GM12891 (cell line): ENCODE results near the gene CFL1.
A peak's percentile ranks its signal among the peaks of the same experiment; 100 is the strongest.

Source experiments
- DNase-seq: peaks from one replicate; pipeline ENCODE4 v3.0.0; 2011; ENCODE audit warnings: low spot score; ENCODE audit not compliant: insufficient read length
- FAIRE-seq: peaks from 2 replicates; lab custom pipeline; 2011; peaks lifted over from hg19 to GRCh38; lab: Jason Lieb, UNC
- PAX5 ChIP-seq: IDR thresholded peaks from 2 replicates; pipeline ENCODE4 v1.6.1; 2011; ENCODE audit warnings: low read length, moderate library complexity, mild to moderate bottlenecking; ENCODE audit not compliant: insufficient read depth, severe bottlenecking
- POLR2A ChIP-seq: IDR thresholded peaks from 2 replicates; pipeline ENCODE4 v1.6.1; 2011; ENCODE audit warnings: low read depth, low read length, control low read depth
- POLR2AphosphoS5 ChIP-seq: IDR thresholded peaks from 2 replicates; pipeline ENCODE4 v1.6.1; 2011; ENCODE audit warnings: low read depth, low read length, control low read depth
- POU2F2 ChIP-seq: IDR thresholded peaks from 2 replicates; pipeline ENCODE4 v1.6.1; 2011; ENCODE audit warnings: low read depth, mild to moderate bottlenecking, control low read depth, low read length, moderate library complexity
- SPI1 ChIP-seq: IDR thresholded peaks from 2 replicates; pipeline ENCODE4 v1.6.1; 2011; ENCODE audit warnings: low read depth, low read length, control low read depth
- TAF1 ChIP-seq: IDR thresholded peaks from 2 replicates; pipeline ENCODE4 v1.6.1; 2011; ENCODE audit warnings: low read depth, low read length, control low read depth

Gene CFL1

DNA sequence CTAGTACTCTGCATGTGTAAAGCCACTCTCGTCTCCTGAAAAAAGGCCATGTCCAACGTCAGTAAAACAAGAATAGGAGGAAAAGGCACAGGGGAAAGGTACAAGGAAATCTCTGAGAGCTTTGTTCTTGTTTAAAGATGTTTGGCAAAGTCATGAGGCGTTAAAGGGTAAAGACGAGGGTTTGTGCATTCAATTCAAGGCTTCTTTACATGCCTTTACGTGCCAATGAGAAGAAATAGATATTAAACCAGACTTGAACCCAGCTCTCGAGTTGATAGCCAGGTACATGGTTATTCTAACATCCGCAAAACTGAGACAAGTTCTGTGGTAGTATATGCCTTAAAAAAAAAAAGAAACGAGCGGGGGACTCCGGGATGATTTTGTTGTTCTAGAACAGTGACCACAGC, 704 bp upstream of the CFL1 start:
- DNase-seq (no peak), FAIRE-seq (no peak)

DNA sequence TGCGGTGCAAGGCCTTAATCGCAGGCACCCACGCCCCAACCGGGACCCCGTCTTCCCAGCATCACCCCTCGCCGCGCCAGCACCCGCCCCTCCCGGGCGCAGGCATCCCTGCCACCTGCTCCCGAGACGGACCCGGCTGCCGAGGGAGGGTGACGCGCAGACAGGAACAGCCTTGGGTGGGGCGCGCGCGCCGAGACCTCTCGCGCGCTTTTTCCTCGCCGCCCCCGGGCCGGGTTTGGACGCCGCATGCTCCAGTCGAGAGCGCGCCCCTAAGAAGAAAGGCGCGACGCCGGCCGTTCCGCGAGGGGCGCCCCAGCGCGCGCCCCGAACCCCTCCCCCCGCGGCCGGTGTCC, 504 bp downstream of the CFL1 start:
- no peak for FAIRE-seq
- TF ChIP-seq SPI1, result no peak
- no peak for TF ChIP-seq POU2F2
- TF ChIP-seq POLR2A, result no peak
- no peak for DNase-seq

More for the DNA sequence above, 704 bp upstream of the CFL1 start:
- TF ChIP-seq POU2F2 (no peak), PAX5 (no peak), POLR2A (no peak), POLR2AphosphoS5 (no peak; the same call in 1 of the 2 replicates), SPI1 (no peak), TAF1 (no peak)

DNA sequence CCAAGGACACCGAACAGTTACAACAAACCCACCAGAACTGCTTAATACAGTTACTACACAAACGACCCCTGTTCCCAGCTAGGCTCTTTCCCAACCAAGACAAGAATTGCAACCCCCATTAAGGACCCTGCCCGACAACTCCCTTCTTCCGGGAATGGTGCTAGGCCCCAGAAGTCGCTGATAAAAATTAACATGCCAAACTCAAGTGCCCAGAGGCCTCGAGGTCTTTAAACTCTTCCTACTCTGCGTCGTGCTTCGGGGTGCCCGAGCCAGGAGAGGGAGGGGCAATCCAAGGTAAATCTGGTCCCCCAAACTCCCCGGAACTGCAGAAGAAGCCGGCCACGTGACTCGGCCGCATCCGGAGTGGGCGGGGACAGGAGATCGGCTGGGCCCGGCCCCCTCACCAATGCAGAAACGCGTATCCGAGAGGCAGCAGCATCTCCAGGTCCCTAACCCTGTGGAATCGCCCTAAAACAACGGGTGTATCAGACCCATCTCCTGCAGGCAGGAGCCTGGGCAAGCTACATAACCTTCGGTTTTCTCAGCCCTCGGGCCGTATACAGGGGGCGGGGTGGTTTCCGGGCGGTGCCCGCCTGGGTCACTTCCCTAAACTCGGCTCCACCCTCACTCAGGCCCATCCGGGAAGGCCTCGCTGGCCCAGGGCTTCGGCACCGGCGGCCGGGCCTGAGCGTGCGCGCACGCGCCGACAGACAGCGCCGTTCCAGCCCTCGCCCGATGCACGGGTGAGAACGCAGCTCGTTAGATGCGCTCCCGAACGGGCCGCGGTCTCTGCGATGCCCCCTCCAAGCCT, 1.1 kb downstream of the CFL1 start:
- DNase-seq (no peak), FAIRE-seq (peak; percentile 76)
- TF ChIP-seq POLR2A (peak; percentile 68; the same call in 1 of the 2 replicates), TAF1 (peak; percentile 45; the same call in 1 of the 2 replicates), SPI1 (peak; percentile 90), PAX5 (no peak), POU2F2 (peak; percentile 59; the same call in 1 of the 2 replicates), POLR2AphosphoS5 (peak; percentile 90)

DNA sequence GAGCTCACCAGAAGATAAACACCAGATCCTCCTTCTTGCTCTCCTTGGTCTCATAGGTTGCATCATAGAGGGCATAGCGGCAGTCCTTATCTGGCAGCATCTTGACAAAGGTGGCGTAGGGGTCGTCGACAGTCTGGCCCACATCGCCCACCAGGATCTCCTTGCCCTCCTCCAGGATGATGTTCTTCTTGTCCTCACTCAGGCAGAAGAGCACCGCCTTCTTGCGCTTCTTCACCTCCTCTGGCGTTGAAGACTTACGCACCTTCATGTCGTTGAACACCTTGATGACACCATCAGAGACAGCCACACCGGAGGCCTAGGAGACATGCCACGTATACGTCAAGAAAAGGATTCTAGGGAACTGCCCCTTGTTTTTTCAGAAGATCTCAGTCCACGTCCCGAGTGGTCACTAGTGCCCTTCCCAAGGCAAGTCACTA, 2.0 kb downstream of the CFL1 start:
- DNase-seq (no peak), FAIRE-seq (no peak)

DNA sequence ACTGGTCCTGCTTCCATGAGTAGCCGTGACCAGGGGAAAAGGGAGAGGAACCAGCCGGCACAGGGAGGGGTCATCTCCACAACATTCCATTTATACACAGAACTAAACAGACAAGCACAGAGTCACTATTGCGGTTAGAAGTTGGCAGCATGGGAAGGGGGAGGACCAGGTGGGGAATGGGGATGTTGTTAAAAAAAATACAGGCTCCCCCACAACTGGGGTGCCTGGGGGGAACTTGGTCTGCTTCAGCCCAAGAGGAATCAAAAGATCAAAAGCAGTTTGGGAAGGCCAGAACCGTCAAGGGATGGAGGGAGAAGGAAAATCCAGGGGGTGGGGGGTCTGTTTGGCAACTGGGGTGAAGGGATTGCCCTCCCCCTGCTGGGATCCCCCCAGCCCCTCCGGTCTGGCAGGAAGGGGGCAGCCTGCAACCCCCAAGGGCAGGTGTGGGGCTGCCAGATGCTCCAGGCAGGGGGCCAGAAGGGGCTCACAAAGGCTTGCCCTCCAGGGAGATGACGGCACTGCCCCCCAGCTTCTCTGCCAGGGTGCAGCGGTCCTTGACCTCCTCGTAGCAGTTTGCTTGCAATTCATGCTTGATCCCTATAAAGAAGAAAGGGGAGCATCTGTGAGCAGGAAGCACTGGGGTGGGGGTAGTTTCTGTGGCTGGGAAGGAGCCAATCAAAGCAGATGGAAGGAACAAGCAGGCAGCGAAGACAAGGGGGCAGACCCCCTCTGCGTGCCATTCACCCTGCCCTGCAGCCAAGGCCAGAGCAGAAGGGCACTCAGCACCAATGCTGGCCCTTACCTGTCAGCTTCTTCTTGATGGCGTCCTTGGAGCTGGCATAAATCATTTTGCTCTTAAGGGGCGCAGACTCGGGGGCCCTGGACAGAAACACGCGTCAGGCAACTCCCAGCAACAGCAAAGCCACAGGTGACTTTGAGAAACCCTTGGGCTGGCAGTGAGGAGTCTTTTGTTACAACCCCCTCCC, 2.8 kb downstream of the CFL1 start:
- DNase-seq (no peak), FAIRE-seq (no peak)
- TF ChIP-seq POLR2A (no peak; the same call in 1 of the 2 replicates), POU2F2 (no peak), SPI1 (no peak)

More for the DNA sequence above, 2.0 kb downstream of the CFL1 start:
- no peak for TF ChIP-seq PAX5
- TF ChIP-seq POLR2AphosphoS5, result no peak
- TF ChIP-seq POLR2A, result no peak
- TF ChIP-seq TAF1, result no peak
- TF ChIP-seq SPI1, result no peak
- no peak for TF ChIP-seq POU2F2

DNA sequence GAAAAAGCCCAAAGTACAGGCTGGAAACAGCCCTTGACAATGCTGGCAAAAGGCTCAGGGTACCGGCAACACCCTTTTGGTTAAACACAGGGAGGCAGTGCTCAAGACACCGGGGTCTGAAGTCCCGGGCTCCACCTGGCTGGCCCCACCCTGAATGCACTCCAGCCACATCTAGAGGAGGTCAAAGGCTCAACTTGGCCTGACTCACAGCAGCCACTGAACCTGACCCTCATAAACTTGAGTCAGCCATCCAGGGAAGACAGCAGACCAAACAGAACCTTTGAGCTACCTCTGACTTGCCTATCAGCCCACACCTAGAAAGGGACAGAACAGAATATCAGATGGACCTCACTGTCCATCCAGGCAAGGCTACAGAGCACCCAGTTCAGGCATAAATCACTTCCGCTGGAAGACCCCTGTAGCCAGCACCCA, 3.8 kb downstream of the CFL1 start:
- FAIRE-seq (no peak), DNase-seq (no peak)
- TF ChIP-seq TAF1 (no peak), POLR2AphosphoS5 (peak; percentile 27; the same call in 1 of the 2 replicates)

DNA sequence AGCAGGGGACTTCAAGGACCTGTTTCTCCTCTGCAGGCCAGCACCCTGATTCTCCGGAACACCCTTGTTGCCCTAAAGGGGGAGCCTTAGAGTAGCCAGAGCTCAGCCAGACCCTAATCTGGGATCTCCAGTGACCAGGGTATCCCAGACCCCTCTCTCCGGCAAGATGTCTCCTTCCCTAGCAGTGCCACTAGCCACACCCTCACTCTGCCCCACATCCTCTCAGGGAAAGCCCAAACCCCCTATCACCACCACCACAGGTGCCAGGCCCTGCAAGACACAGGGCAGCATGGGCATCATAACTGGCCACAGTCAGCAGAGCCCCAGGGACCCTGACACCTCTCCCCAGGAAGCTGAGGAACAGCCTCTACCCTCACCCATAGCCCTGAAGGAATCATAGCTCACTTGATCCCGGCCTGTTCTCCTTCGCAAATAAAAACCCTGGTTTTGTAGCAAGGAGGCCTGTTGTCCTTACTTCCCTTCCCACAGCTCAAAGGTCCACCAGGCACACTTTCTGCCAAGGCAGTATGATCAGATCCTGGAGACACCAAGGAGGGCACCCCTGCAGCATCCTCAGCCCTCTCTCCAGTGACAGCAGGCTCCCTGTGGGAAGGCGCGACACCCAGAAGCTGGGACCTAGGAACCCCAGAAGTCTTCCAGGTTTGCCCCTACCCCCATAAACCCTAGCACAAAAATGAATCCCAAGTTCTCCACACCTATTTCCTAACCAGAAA, 4.6 kb downstream of the CFL1 start:
- TF ChIP-seq SPI1 (no peak), POLR2A (no peak; the same call in 1 of the 2 replicates), TAF1 (no peak), POLR2AphosphoS5 (peak; percentile 54; the same call in 1 of the 2 replicates), POU2F2 (0 out of 2 replicates have a peak, but pooled peaks have one; percentile 8), PAX5 (no peak)
- DNase-seq, result no peak
- no peak for FAIRE-seq

DNA sequence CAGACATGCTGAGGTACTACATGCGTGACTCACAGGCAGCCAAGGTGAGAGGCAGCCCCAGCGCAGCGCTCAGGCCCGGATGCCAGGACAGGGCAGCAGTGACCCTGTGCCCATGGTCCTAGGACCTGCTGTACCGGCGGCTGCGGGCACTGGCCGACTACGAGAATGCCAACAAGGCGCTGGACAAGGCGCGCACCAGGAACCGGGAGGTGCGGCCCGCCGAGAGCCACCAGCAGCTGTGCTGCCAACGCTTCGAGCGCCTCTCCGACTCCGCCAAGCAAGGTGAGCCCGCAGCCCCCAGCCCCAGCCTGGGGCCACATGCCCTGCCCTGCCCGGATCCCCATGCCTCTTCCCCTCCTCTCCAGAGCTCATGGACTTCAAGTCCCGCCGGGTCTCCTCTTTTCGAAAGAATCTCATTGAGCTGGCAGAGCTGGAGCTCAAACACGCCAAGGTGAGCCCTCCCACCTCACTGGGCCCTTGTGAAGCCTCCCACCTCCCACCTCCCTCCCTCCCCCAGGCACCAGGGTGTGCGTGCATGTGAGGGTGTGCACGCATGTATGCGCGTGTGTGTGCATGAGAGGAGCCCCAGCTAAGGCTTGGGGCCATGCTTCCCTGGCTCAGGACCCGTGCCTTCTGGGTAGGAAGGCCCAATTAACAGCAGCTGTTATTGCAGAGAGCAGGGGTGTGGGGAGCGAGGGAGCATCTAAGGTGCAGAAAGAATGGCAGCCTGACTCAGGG, 5.3 kb downstream of the CFL1 start:
- TF ChIP-seq SPI1 (no peak), POLR2AphosphoS5 (peak; percentile 23), PAX5 (no peak), POLR2A (peak; percentile 48), TAF1 (no peak), POU2F2 (peak; percentile 8; the same call in 1 of the 2 replicates)
- FAIRE-seq (no peak), DNase-seq (no peak)
